ENCODE data around the gene CYP2U1. TPM values are rescaled to one million over a fixed set of nuclear protein-coding genes. Genes with fewer than 3 reads are reported as not detected.
"Not testable (repeated sequence)": the region's sequence is repeated elsewhere in the genome, so short reads cannot be mapped to it uniquely, and the experiment has no call there.

The CYP2U1 gene
- total RNA-seq, 1 donor from 2014 or later: 5.2 TPM

DNA sequence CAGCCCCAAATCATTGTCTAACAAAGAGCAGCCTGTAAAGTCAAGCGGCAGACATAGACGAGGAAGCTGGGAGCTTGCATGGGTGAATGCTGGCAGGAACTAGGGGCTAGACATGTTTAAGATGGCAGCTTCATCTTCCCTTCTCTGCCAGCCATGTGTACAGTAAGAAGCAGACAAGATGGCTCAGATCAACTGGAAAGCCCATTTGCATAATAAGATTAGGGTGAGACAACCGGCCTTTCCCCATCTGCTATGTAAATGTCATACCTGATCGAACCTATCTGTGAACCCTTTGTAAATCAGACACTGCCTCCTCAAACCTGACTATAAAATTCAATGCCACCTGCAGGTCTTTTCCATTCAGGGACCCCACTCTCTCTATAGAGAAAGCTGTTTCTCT is 35.6 kb downstream of the CYP2U1 start:
- no peak for DNase-seq (ENCODE audit: low spot score, unreplicated experiment)
- no peaks in the 10 kb centered on the region for H3K9me3 Mint-ChIP-seq (ENCODE audit: low read depth)
- TF ChIP-seq, protein P1, sequence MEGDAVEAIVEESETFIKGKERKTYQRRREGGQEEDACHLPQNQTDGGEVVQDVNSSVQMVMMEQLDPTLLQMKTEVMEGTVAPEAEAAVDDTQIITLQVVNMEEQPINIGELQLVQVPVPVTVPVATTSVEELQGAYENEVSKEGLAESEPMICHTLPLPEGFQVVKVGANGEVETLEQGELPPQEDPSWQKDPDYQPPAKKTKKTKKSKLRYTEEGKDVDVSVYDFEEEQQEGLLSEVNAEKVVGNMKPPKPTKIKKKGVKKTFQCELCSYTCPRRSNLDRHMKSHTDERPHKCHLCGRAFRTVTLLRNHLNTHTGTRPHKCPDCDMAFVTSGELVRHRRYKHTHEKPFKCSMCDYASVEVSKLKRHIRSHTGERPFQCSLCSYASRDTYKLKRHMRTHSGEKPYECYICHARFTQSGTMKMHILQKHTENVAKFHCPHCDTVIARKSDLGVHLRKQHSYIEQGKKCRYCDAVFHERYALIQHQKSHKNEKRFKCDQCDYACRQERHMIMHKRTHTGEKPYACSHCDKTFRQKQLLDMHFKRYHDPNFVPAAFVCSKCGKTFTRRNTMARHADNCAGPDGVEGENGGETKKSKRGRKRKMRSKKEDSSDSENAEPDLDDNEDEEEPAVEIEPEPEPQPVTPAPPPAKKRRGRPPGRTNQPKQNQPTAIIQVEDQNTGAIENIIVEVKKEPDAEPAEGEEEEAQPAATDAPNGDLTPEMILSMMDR (IDR thresholded peaks at IDR 0.05; ENCODE audit: unreplicated experiment): no peak

DNA sequence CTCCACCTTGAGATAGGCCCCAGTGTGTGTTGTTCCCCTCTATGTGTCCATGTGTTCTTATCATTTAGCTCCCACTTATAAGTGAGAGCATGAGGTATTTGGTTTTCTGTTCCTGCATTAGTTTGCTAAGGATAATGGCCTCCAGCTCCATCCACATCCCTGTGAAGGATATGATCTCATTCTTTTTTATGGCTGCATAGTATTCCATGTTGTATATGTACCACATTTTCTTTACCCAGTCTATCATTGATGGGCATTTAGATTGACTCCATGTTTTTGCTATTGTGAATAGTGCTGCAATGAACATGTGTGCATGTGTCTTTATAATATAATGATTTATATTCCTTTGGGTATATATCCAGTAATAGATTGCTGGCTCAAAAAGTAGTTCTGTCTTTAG is 36.2 kb downstream of the CYP2U1 start:
- H3K4me1 Mint-ChIP-seq (ENCODE audit: low read depth); H3K27ac Mint-ChIP-seq; H3K4me3 Mint-ChIP-seq (ENCODE audit: low read depth); H3K27me3 Mint-ChIP-seq; H3K9me3 Mint-ChIP-seq (ENCODE audit: low read depth); H3K36me3 Mint-ChIP-seq (ENCODE audit: insufficient read depth); DNase-seq (ENCODE audit: low spot score, unreplicated experiment): not testable (repeated sequence)

More for the DNA sequence above, 35.6 kb downstream of the CYP2U1 start:
- Mint-ChIP-seq H3K27ac (no peak overlapping the region), H3K36me3 (ENCODE audit: insufficient read depth) (no peaks in the 10 kb centered on the region), H3K27me3 (no peaks in the 10 kb centered on the region), H3K4me3 (ENCODE audit: low read depth) (no peak overlapping the region), H3K4me1 (ENCODE audit: low read depth) (no peaks in the 10 kb centered on the region)

DNA sequence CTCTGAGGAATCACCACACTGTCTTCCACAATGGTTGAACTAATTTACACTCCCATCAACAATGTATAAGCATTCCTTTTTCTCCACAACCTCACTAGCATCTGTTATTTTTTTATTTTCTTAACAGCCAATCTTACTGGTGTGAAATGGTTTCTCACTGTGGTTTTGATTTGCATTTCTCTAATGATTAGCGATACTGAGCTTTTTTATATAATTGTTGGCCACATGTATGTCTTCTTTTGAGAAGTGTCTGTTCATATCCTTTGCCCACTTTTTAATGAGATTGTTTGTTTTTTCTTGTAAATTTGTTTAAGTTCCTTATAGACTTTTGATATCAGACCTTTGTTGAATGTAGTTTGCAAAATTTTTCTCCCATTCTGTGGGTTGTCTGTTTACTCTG is 36.6 kb downstream of the CYP2U1 start:
- not testable (repeated sequence) for H3K4me1 Mint-ChIP-seq (ENCODE audit: low read depth); H3K9me3 Mint-ChIP-seq (ENCODE audit: low read depth); H3K27ac Mint-ChIP-seq; H3K27me3 Mint-ChIP-seq; DNase-seq (ENCODE audit: low spot score, unreplicated experiment); H3K36me3 Mint-ChIP-seq (ENCODE audit: insufficient read depth); H3K4me3 Mint-ChIP-seq (ENCODE audit: low read depth)

DNA sequence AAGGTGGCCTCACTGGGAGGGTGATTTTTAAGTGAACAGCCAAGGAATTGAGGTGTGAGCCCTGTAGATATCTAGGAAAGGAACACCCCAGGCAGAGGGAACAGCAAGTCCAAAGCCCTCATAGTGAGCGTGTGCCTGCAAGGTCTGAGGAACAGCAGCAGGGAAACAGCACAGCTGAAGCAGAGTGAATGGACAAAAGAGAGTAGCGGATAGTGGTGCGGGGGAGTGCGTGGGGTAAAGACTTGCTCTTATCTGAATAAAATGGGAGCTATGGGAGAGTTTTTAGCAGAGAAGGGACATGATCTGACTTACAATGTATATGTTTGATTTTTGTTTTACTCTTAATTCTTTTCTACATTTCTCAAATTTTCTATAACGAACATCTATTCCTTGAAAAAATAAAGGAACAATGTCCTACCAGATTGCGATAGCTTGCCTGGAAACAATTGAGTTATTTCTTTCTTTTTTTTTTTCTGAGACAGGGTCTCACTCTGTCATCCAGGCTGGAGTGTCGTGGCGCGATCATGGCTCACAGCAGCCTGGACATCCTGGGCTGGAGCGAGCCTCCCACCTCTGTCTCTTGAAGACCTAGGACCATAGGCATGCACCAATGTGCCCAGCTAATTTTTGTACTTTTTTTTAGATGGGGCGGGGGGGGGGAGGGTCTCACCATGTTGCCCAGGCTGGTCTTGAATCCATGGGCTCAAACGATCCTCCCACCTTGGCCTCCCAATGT is 38.9 kb downstream of the CYP2U1 start:
- H3K27ac Mint-ChIP-seq: no peak overlapping the region
- no peaks in the 10 kb centered on the region for H3K9me3 Mint-ChIP-seq (ENCODE audit: low read depth)
- no peaks in the 10 kb centered on the region for H3K27me3 Mint-ChIP-seq
- H3K4me3 Mint-ChIP-seq (ENCODE audit: low read depth): no peak overlapping the region
- no peak for DNase-seq (ENCODE audit: low spot score, unreplicated experiment)
- peaks cover 8% of the 10 kb centered on the region for H3K4me1 Mint-ChIP-seq (ENCODE audit: low read depth)
- no peaks in the 10 kb centered on the region for H3K36me3 Mint-ChIP-seq (ENCODE audit: insufficient read depth)
- TF ChIP-seq, protein P1 (IDR thresholded peaks at IDR 0.05; ENCODE audit: unreplicated experiment): no peak

DNA sequence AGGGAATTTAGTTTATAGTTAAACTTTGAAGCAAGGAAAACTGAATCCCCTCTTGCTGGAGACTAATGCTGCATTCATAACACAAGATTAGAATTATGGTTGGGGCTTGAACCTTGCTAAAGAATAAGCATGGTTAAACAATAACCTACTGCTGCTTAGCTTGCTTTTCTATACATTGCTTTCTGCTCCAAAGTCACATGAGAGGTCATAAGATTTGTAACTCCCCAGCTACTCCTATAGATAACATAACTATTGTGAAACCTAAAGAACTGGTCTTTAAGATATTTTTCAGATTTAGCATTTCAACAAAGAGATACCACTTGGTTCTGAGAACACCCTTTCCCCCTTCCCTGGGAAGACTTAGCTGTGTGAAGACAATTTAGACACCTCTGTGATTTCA is 41.3 kb downstream of the CYP2U1 start:
- Mint-ChIP-seq H3K4me1 (ENCODE audit: low read depth) (peaks cover 8% of the 10 kb centered on the region), H3K36me3 (ENCODE audit: insufficient read depth) (no peaks in the 10 kb centered on the region), H3K27ac (peak overlapping the region; percentile 4), H3K9me3 (ENCODE audit: low read depth) (no peaks in the 10 kb centered on the region), H3K27me3 (no peaks in the 10 kb centered on the region), H3K4me3 (ENCODE audit: low read depth) (no peak overlapping the region)
- DNase-seq (ENCODE audit: low spot score, unreplicated experiment): no peak
- TF ChIP-seq, protein P1 (IDR thresholded peaks at IDR 0.05; ENCODE audit: unreplicated experiment): no peak

DNA sequence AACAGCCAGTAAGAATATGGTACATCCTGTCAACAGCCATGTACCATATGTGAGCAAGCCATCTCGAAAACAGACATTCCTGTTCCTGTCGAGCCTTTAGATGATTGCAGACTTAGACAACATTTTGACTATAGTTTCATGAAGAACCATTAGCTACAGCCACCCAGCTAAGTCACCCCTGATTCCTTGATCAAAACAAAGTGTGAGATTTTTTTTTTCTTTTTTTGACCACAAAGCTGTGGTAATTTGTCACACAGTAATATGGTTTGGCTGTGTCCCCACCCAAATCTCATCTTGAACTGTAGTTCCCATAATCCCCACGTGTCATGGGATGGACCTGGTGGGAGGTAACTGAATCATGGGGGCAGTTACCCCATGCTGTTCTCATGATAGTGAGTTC is 43.2 kb downstream of the CYP2U1 start:
- Mint-ChIP-seq H3K9me3 (ENCODE audit: low read depth) (no peaks in the 10 kb centered on the region), H3K27me3 (no peaks in the 10 kb centered on the region), H3K4me3 (ENCODE audit: low read depth) (no peak overlapping the region), H3K27ac (no peak overlapping the region), H3K4me1 (ENCODE audit: low read depth) (peaks cover 8% of the 10 kb centered on the region), H3K36me3 (ENCODE audit: insufficient read depth) (no peaks in the 10 kb centered on the region)
- DNase-seq (ENCODE audit: low spot score, unreplicated experiment): no peak
- TF ChIP-seq, protein P1 (IDR thresholded peaks at IDR 0.05; ENCODE audit: unreplicated experiment): no peak
